ENCODE results near the gene TMEM151B. TPM values are rescaled to one million over a fixed set of nuclear protein-coding genes. Genes with fewer than 3 reads are reported as not detected.

TMEM151B gene
- total and polyA plus RNA-seq, 9 of the 15 experiments (the other 6 are each of a cell fraction or from before 2014, with no cell fraction given) = not detected

GRCh38 chr6:44223319-44224028, 46.8 kb upstream of the TMEM151B start, which contains the start of gene SLC29A1 (continued):
- no peak for TF ChIP-seq XRCC4 (IDR thresholded peaks at IDR 0.05; ENCODE audit: extremely low read depth, insufficient read depth, insufficient read length)
- peak in 1 of 2 experiments; percentile 65; a peak in 2 of 4 replicates for TF ChIP-seq NONO (IDR thresholded peaks at IDR 0.05; ENCODE audit: low read depth in 2 of 2, low read length in 1 of 2)
- TF ChIP-seq MLLT1 (IDR thresholded peaks at IDR 0.05) = no peak
- TF ChIP-seq ESRRA (IDR thresholded peaks at IDR 0.05; ENCODE audit: borderline replicate concordance, low read depth) = peak; percentile 88; the same call in 1 of the 2 replicates
- TF ChIP-seq, protein P1, sequence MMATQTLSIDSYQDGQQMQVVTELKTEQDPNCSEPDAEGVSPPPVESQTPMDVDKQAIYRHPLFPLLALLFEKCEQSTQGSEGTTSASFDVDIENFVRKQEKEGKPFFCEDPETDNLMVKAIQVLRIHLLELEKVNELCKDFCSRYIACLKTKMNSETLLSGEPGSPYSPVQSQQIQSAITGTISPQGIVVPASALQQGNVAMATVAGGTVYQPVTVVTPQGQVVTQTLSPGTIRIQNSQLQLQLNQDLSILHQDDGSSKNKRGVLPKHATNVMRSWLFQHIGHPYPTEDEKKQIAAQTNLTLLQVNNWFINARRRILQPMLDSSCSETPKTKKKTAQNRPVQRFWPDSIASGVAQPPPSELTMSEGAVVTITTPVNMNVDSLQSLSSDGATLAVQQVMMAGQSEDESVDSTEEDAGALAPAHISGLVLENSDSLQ (IDR thresholded peaks at IDR 0.05) = no peak
- TF ChIP-seq ZNF165 (CRISPR knock-in tag; IDR thresholded peaks at IDR 0.05; ENCODE audit: borderline replicate concordance) = no peak
- TF ChIP-seq NCOR1 (IDR thresholded peaks at IDR 0.05) = no peak
- TF ChIP-seq, protein P2, sequence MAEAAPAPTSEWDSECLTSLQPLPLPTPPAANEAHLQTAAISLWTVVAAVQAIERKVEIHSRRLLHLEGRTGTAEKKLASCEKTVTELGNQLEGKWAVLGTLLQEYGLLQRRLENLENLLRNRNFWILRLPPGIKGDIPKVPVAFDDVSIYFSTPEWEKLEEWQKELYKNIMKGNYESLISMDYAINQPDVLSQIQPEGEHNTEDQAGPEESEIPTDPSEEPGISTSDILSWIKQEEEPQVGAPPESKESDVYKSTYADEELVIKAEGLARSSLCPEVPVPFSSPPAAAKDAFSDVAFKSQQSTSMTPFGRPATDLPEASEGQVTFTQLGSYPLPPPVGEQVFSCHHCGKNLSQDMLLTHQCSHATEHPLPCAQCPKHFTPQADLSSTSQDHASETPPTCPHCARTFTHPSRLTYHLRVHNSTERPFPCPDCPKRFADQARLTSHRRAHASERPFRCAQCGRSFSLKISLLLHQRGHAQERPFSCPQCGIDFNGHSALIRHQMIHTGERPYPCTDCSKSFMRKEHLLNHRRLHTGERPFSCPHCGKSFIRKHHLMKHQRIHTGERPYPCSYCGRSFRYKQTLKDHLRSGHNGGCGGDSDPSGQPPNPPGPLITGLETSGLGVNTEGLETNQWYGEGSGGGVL (CRISPR knock-in tag; IDR thresholded peaks at IDR 0.05) = no peak
- no peak for TF ChIP-seq PPARD (CRISPR knock-in tag; IDR thresholded peaks at IDR 0.05)
- no peak for TF ChIP-seq SAFB2 (IDR thresholded peaks at IDR 0.05; ENCODE audit: borderline replicate concordance, low read depth, low read length, severe bottlenecking)
- TF ChIP-seq ZNF121 (CRISPR knock-in tag; conservative IDR thresholded peaks at IDR 0.05) = no peak
- TF ChIP-seq, protein P3, sequence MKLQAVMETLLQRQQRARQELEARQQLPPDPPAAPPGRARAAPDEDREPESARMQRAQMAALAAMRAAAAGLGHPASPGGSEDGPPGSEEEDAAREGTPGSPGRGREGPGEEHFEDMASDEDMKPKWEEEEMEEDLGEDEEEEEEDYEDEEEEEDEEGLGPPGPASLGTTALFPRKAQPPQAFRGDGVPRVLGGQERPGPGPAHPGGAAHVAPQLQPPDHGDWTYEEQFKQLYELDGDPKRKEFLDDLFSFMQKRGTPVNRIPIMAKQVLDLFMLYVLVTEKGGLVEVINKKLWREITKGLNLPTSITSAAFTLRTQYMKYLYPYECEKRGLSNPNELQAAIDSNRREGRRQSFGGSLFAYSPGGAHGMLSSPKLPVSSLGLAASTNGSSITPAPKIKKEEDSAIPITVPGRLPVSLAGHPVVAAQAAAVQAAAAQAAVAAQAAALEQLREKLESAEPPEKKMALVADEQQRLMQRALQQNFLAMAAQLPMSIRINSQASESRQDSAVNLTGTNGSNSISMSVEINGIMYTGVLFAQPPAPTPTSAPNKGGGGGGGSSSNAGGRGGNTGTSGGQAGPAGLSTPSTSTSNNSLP (IDR thresholded peaks at IDR 0.05; ENCODE audit: borderline replicate concordance, low read depth, low read length) = no peak
- TF ChIP-seq U2AF1 (optimal IDR thresholded peaks at IDR 0.05; ENCODE audit: low read depth, low read length) = no peak
- TF ChIP-seq ID3 (CRISPR knock-in tag; IDR thresholded peaks at IDR 0.05) = no peak
- TF ChIP-seq ID3 (tag; IDR thresholded peaks at IDR 0.05) = no peak
- no peak for TF ChIP-seq STAT5A (IDR thresholded peaks at IDR 0.05; ENCODE audit: borderline replicate concordance, low read length)
- TF ChIP-seq HMGN3 (IDR thresholded peaks at IDR 0.05; ENCODE audit: borderline replicate concordance, extremely low read depth, insufficient read length, low read depth, low read length) = peak; percentile 82
- TF ChIP-seq MXI1 (IDR thresholded peaks at IDR 0.05; ENCODE audit: low read depth, low read length) = peak; percentile 79
- no peak for TF ChIP-seq CHD2 (IDR thresholded peaks at IDR 0.05; ENCODE audit: low read depth, low read length)
- TF ChIP-seq ZBTB8A (IDR thresholded peaks at IDR 0.05; ENCODE audit: partially characterized antibody) = no peak
- no peak for TF ChIP-seq ZC3H8 (IDR thresholded peaks at IDR 0.05)
- no peak for TF ChIP-seq SNIP1 (IDR thresholded peaks at IDR 0.05; ENCODE audit: low read depth)
- TF ChIP-seq NCOA4 (IDR thresholded peaks at IDR 0.05; ENCODE audit: partially characterized antibody) = no peak

Data from K562 (cell line).